H9 (cell line): ENCODE results near the gene HES1. TPM values are rescaled to one million over a fixed set of nuclear protein-coding genes. Genes with fewer than 3 reads are reported as not detected.

Experiments used
- DNase-seq: peaks from one replicate; pipeline ENCODE4 v3.0.0-alpha.2; 2017
- H2AFZ ChIP-seq: one replicate; pipeline ENCODE4 v1.6.1; 2013; ENCODE audit warnings: mild to moderate bottlenecking, low read length, control low read depth, moderate library complexity
- H2AK5ac ChIP-seq: 2 replicates; pipeline ENCODE4 v1.6.1; 2013; ENCODE audit warnings: low read length, control low read depth, mixed read lengths; ENCODE audit not compliant: insufficient read length
- H2BK120ac ChIP-seq: one replicate; pipeline ENCODE4 v1.6.1; 2013; ENCODE audit warnings: low read depth, mild to moderate bottlenecking, low read length, control low read depth, inconsistent platforms; ENCODE audit not compliant: poor library complexity, severe bottlenecking
- H2BK12ac ChIP-seq: 2 replicates; pipeline ENCODE4 v1.6.1; 2013; ENCODE audit warnings: low read length, control low read depth, mixed read lengths, low read depth; ENCODE audit not compliant: insufficient read length
- H2BK15ac ChIP-seq: 2 replicates; pipeline ENCODE4 v1.6.1; 2013; ENCODE audit warnings: low read depth, low read length, control low read depth
- H2BK20ac ChIP-seq: one replicate; pipeline ENCODE4 v1.6.1; 2013; ENCODE audit warnings: low read depth, mild to moderate bottlenecking, low read length, control low read depth, inconsistent platforms; ENCODE audit not compliant: poor library complexity, severe bottlenecking
- H2BK5ac ChIP-seq: 2 replicates; pipeline ENCODE4 v1.6.1; 2013; ENCODE audit warnings: low read length, control low read depth, mixed read lengths; ENCODE audit not compliant: insufficient read length
- H3K14ac ChIP-seq: 2 replicates; pipeline ENCODE4 v1.6.1; 2013; ENCODE audit warnings: low read length, control low read depth; ENCODE audit not compliant: insufficient read depth
- H3K18ac ChIP-seq: 2 replicates; pipeline ENCODE4 v1.6.1; 2013; ENCODE audit warnings: low read depth, mild to moderate bottlenecking, mixed read lengths, low read length, control low read depth; ENCODE audit not compliant: insufficient read length
- H3K23ac ChIP-seq: 2 replicates; pipeline ENCODE4 v1.6.1; 2013; ENCODE audit warnings: low read length, control low read depth, mixed read lengths, low read depth; ENCODE audit not compliant: insufficient read length
- H3K23me2 ChIP-seq: 2 replicates; pipeline ENCODE4 v1.6.1; 2013; ENCODE audit warnings: low read depth, mild to moderate bottlenecking, mixed read lengths, low read length, control low read depth; ENCODE audit not compliant: insufficient read length, poor library complexity, severe bottlenecking
- H3K27ac ChIP-seq: 2 replicates; pipeline ENCODE4 v1.5.1; 2013; ENCODE audit warnings: low read length, control low read depth, mixed read lengths, low read depth; ENCODE audit not compliant: insufficient read length
- H3K27me3 ChIP-seq: 2 replicates; pipeline ENCODE4 v1.6.1; 2013; ENCODE audit warnings: low read length, control low read depth, inconsistent platforms; ENCODE audit not compliant: insufficient read depth
- H3K4ac ChIP-seq: 2 replicates; pipeline ENCODE4 v1.6.1; 2013; ENCODE audit warnings: low read depth, mild to moderate bottlenecking, control low read depth, inconsistent platforms, low read length, moderate library complexity
- H3K4me1 ChIP-seq: 2 replicates; pipeline ENCODE4 v1.6.1; 2013; ENCODE audit warnings: low read length, control low read depth, inconsistent platforms; ENCODE audit not compliant: insufficient read depth
- H3K4me2 ChIP-seq: 2 replicates; pipeline ENCODE4 v1.6.1; 2013; ENCODE audit warnings: low read length, control low read depth, mixed read lengths; ENCODE audit not compliant: insufficient read length, insufficient read depth
- H3K56ac ChIP-seq: 2 replicates; pipeline ENCODE4 v1.6.1; 2013; ENCODE audit warnings: low read depth, mild to moderate bottlenecking, mixed read lengths, low read length, control low read depth; ENCODE audit not compliant: insufficient read length
- H3K79me1 ChIP-seq: 2 replicates; pipeline ENCODE4 v1.6.1; 2013; ENCODE audit warnings: low read depth, mild to moderate bottlenecking, moderate library complexity, low read length, control low read depth, inconsistent platforms; ENCODE audit not compliant: insufficient read depth, poor library complexity, severe bottlenecking
- H3K79me2 ChIP-seq: 2 replicates; pipeline ENCODE4 v1.6.1; 2013; ENCODE audit warnings: low read length, control low read depth, inconsistent platforms; ENCODE audit not compliant: insufficient read depth
- H3K9ac ChIP-seq: 2 replicates; pipeline ENCODE4 v1.6.1; 2013; ENCODE audit warnings: low read length, control low read depth, mixed read lengths; ENCODE audit not compliant: insufficient read length; ENCODE audit errors: extremely low read depth
- H3K9me3 ChIP-seq: one replicate; pipeline ENCODE4 v1.6.1; 2013; ENCODE audit warnings: low read depth, low read length, inconsistent platforms; ENCODE audit not compliant: control insufficient read depth
- H3T11ph ChIP-seq: one replicate; pipeline ENCODE4 v1.6.1; 2013; ENCODE audit warnings: mild to moderate bottlenecking, low read length, control low read depth, inconsistent platforms
- H4K20me1 ChIP-seq: one replicate; pipeline ENCODE4 v1.6.1; 2013; ENCODE audit not compliant: control insufficient read depth, insufficient read length, insufficient read depth
- H4K5ac ChIP-seq: 2 replicates; pipeline ENCODE4 v1.6.1; 2013; ENCODE audit warnings: low read depth, mild to moderate bottlenecking, mixed read lengths, low read length, control low read depth; ENCODE audit not compliant: insufficient read length
- H4K8ac ChIP-seq: replicated peaks from 2 replicates; pipeline ENCODE4 v1.6.1; 2013; ENCODE audit warnings: low read length, control low read depth, mixed read lengths, low read depth; ENCODE audit not compliant: insufficient read length
- H4K91ac ChIP-seq: 2 replicates; pipeline ENCODE4 v1.6.1; 2013; ENCODE audit warnings: low read depth, mild to moderate bottlenecking, moderate library complexity, mixed read lengths, low read length, control low read depth; ENCODE audit not compliant: insufficient read length
- H3K27ac Mint-ChIP-seq, 3 experiments: 2 replicates in 2 of 3; 3 replicates in 1 of 3; pipeline ENCODE4 v1.8.0; 2020 to 2021; ENCODE audit warnings: mixed read lengths in 3 of 3, mild to moderate bottlenecking in 1 of 3, moderate library complexity in 1 of 3
- H3K27me3 Mint-ChIP-seq: 2 replicates; pipeline ENCODE4 v1.8.0; 2021; ENCODE audit warnings: low read depth, mild to moderate bottlenecking, moderate library complexity, mixed read lengths
- H3K36me3 Mint-ChIP-seq, 3 experiments: 2 replicates in 2 of 3; 3 replicates in 1 of 3; pipeline ENCODE4 v1.8.0; 2020 to 2021; ENCODE audit warnings: low read depth in 3 of 3, mixed read lengths in 3 of 3; ENCODE audit not compliant: insufficient read depth in 1 of 3
- H3K4me1 Mint-ChIP-seq, 2 experiments: 2 replicates each; pipeline ENCODE4 v1.8.0; 2020; ENCODE audit warnings: mixed read lengths in 2 of 2
- H3K4me3 Mint-ChIP-seq, 2 experiments: 2 replicates in 1 of 2; 3 replicates in 1 of 2; pipeline ENCODE4 v1.8.0; 2020 to 2021; ENCODE audit warnings: mild to moderate bottlenecking in 2 of 2, mixed read lengths in 2 of 2, moderate library complexity in 1 of 2
- H3K9me3 Mint-ChIP-seq, 2 experiments: 2 replicates in 1 of 2; 3 replicates in 1 of 2; pipeline ENCODE4 v1.8.0; 2020; ENCODE audit warnings: mild to moderate bottlenecking in 2 of 2, mixed read lengths in 2 of 2, moderate library complexity in 1 of 2
- WGBS: extraction: QIAGEN DNeasy Blood & Tissue Kit; methylation state at CpG from one replicate; pipeline ENCODE4 v1.1.7; 2013; ENCODE audit warnings: missing lambda C conversion rate, low lambda C conversion rate, mixed read lengths; ENCODE audit not compliant: insufficient read length; ENCODE audit errors: extremely low coverage; 5-methylcytosine and 5-hydroxymethylcytosine counted together
- total RNA-seq: library from RNA; stranded (reverse); gene quantifications from 2 replicates; pipeline ENCODE4 v1.2.1, GENCODE V29; 2021
- TF ChIP-seq, protein P1 (sequence below): fragments of 200-600 bp; sonication (generic); conservative IDR thresholded peaks from 3 replicates; pipeline ENCODE4 v1.8.0; 2021; ENCODE audit warnings: antibody characterized with exemption, mild to moderate bottlenecking

Gene HES1
- total RNA-seq, 1 experiment from 2014 or later: 23.2 TPM

DNA sequence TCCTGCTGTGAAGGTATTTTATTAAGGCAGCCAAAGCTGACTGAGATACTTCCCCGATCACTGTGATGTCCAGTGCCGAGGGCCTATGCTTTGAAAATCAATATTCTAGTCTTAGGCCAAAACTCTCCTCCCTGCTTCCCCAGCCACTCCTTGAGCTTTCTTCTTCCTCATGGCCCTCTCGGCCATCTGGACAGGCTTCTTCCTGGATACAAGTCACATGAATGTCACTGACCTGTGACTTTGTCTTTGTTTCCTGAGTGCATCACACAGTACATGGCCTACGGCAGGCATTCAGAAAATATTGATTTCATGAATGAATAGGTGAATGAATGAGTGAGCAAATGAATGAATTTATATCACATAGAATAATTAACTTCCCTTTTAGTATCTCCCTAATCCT, 24.6 kb upstream of the HES1 start:
- H3K56ac ChIP-seq: no peak overlapping the region
- no peaks in the 10 kb centered on the region for H3K79me2 ChIP-seq
- no peak overlapping the region for H2BK120ac ChIP-seq
- H4K5ac ChIP-seq: no peak overlapping the region
- no peak overlapping the region for H3K9ac ChIP-seq
- no peak overlapping the region for H2AK5ac ChIP-seq
- no peak overlapping the region for H3K4ac ChIP-seq
- no peaks in the 10 kb centered on the region for H3K9me3 Mint-ChIP-seq
- H4K91ac ChIP-seq: no peak overlapping the region
- no peak overlapping the region for H3K18ac ChIP-seq
- no peaks in the 10 kb centered on the region; a peak in 1 of 7 replicates for H3K36me3 Mint-ChIP-seq
- H3K4me3 Mint-ChIP-seq: no peak overlapping the region
- H2BK15ac ChIP-seq: no peak overlapping the region
- peaks cover 5% of the 10 kb centered on the region; the same call in 1 of the 2 replicates for H3K27me3 Mint-ChIP-seq
- WGBS: no CpG with 5 or more reads among the region's 4 CpGs
- H3K14ac ChIP-seq: no peak overlapping the region
- no peak overlapping the region for H3K27ac ChIP-seq
- DNase-seq: no peak
- H3K79me1 ChIP-seq: no peaks in the 10 kb centered on the region
- H4K20me1 ChIP-seq: no peaks in the 10 kb centered on the region
- no peaks in the 10 kb centered on the region for H3K4me1 ChIP-seq
- H3K23ac ChIP-seq: no peak overlapping the region
- no peaks in the 10 kb centered on the region for H3K9me3 ChIP-seq
- H3K27ac Mint-ChIP-seq: no peak overlapping the region
- no peaks in the 10 kb centered on the region for H3K27me3 ChIP-seq
- no peak overlapping the region for H2BK20ac ChIP-seq
- H3K4me1 Mint-ChIP-seq: peaks cover 20 to 27% of the 10 kb centered on the region in 2 experiments
- TF ChIP-seq, protein P1, sequence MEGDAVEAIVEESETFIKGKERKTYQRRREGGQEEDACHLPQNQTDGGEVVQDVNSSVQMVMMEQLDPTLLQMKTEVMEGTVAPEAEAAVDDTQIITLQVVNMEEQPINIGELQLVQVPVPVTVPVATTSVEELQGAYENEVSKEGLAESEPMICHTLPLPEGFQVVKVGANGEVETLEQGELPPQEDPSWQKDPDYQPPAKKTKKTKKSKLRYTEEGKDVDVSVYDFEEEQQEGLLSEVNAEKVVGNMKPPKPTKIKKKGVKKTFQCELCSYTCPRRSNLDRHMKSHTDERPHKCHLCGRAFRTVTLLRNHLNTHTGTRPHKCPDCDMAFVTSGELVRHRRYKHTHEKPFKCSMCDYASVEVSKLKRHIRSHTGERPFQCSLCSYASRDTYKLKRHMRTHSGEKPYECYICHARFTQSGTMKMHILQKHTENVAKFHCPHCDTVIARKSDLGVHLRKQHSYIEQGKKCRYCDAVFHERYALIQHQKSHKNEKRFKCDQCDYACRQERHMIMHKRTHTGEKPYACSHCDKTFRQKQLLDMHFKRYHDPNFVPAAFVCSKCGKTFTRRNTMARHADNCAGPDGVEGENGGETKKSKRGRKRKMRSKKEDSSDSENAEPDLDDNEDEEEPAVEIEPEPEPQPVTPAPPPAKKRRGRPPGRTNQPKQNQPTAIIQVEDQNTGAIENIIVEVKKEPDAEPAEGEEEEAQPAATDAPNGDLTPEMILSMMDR: no peak
- H4K8ac ChIP-seq: no peak overlapping the region
- no peak overlapping the region for H3T11ph ChIP-seq
- H3K4me2 ChIP-seq: no peak overlapping the region
- no peaks in the 10 kb centered on the region for H3K23me2 ChIP-seq
- H2AFZ ChIP-seq: no peak overlapping the region
- H2BK12ac ChIP-seq: no peak overlapping the region
- H2BK5ac ChIP-seq: no peak overlapping the region
